ENCODE measurements around the gene AIPL1. TPM values are rescaled to one million over a fixed set of nuclear protein-coding genes. Genes with fewer than 3 reads are reported as not detected.

Gene AIPL1
- total RNA-seq, 1 experiment from 2014 or later: not detected

- no peak for DNase-seq (ENCODE audit: low read depth)
These were observed 16.3 kb upstream of the AIPL1 start for GRCh38 chr17:6450926-6451832.

- no peak for DNase-seq (ENCODE audit: low read depth)
These were observed 14.4 kb upstream of the AIPL1 start for GRCh38 chr17:6449307-6449706.

- no peak for DNase-seq (ENCODE audit: low read depth)
These were observed 13.6 kb upstream of the AIPL1 start for GRCh38 chr17:6448473-6448872.

- DNase-seq (ENCODE audit: low read depth): no peak
These were observed 11.7 kb upstream of the AIPL1 start for GRCh38 chr17:6446516-6447100.

GRCh38 chr17:6444571-6445335 is 9.8 kb upstream of the AIPL1 start:
- DNase-seq (ENCODE audit: low read depth): no peak

GRCh38 chr17:6443692-6444570 is 9.0 kb upstream of the AIPL1 start, which contains the start of gene PIMREG:
TSS of gene PIMREG (plus strand) at chr17:6444455. CDS start at chr17:6445111, 656 bp downstream.
- DNase-seq (ENCODE audit: low read depth): peak; percentile 93

GRCh38 chr17:6442775-6443174 is 7.9 kb upstream of the AIPL1 start:
- no peak for DNase-seq (ENCODE audit: low read depth)

GRCh38 chr17:6439951-6440350 is 5.0 kb upstream of the AIPL1 start:
- no peak for DNase-seq (ENCODE audit: low read depth)

GRCh38 chr17:6437956-6438355 is 3.0 kb upstream of the AIPL1 start:
- no peak for DNase-seq (ENCODE audit: low read depth)

- no peak for DNase-seq (ENCODE audit: low read depth)
These were observed 2.5 kb upstream of the AIPL1 start for GRCh38 chr17:6437466-6437865.

- peak; percentile 57 for DNase-seq (ENCODE audit: low read depth)
These were observed 1.0 kb upstream of the AIPL1 start for GRCh38 chr17:6435968-6436367.

- DNase-seq (ENCODE audit: low read depth): no peak
These were observed 4.2 kb downstream of the AIPL1 start for GRCh38 chr17:6430769-6431168.

- no peak for DNase-seq (ENCODE audit: low read depth)
These were observed 5.7 kb downstream of the AIPL1 start for GRCh38 chr17:6429266-6429665.

GRCh38 chr17:6428207-6428965 is 6.5 kb downstream of the AIPL1 start:
- DNase-seq (ENCODE audit: low read depth): no peak

GRCh38 chr17:6427279-6427781 is 7.6 kb downstream of the AIPL1 start:
- peak; percentile 72 for DNase-seq (ENCODE audit: low read depth)

GRCh38 chr17:6426356-6427101 is 8.4 kb downstream of the AIPL1 start:
- DNase-seq (ENCODE audit: low read depth): no peak

GRCh38 chr17:6425407-6425806 is 9.5 kb downstream of the AIPL1 start:
- no peak for DNase-seq (ENCODE audit: low read depth)

- DNase-seq (ENCODE audit: low read depth): no peak
These were observed 11.0 kb downstream of the AIPL1 start for GRCh38 chr17:6423931-6424330.

GRCh38 chr17:6422654-6423241 is 12.2 kb downstream of the AIPL1 start:
- DNase-seq (ENCODE audit: low read depth): no peak

All from RPMI7951 (cell line).